PC-3 (cell line): ENCODE measurements around the gene GRK6. TPM values are rescaled to one million over a fixed set of nuclear protein-coding genes. Genes with fewer than 3 reads are reported as not detected.

Experiments
- ATAC-seq: fragments of 200-7000 bp; cut with Tn5 transposase; 2 replicates; pipeline ENCODE4 v1.9.1; 2020; ENCODE audit warnings: mild to moderate bottlenecking, moderate library complexity
- BruUV-seq: library from RNA; stranded (reverse); fragments of 400-500 nt; replicated peaks from 2 replicates; lab custom pipeline; 2021; lab: Mats Ljungman, UMichigan
- CTCF ChIA-PET: fragments of 300-600 bp; sonication (Branson Sonifier 250); formaldehyde crosslinking; loops from one replicate; lab custom pipeline; 2022; ENCODE audit warnings: antibody characterized with exemption; lab: Charles Lee
- POLR2A ChIA-PET: fragments of 300-600 bp; sonication (Branson Sonifier 250); formaldehyde crosslinking; loops from one replicate; lab custom pipeline; 2022; ENCODE audit warnings: antibody characterized with exemption; ENCODE audit not compliant: unreplicated experiment; lab: Charles Lee
- DNase-seq: peaks from one replicate; pipeline ENCODE4 v3.0.0-alpha.2; 2015
- H2AFZ ChIP-seq: fragments of 300-600 bp; sonication (generic); 2 replicates; pipeline ENCODE4 v1.6.0; 2016; ENCODE audit warnings: antibody characterized with exemption, low read length
- H3F3A ChIP-seq: fragments of 300-600 bp; sonication (generic); one replicate; pipeline ENCODE4 v1.6.0; 2017; ENCODE audit warnings: antibody characterized with exemption, low read length, control low read depth, mild to moderate bottlenecking; ENCODE audit not compliant: unreplicated experiment
- H3K27ac ChIP-seq: fragments of 300-600 bp; sonication (generic); 2 replicates; pipeline ENCODE4 v1.5.1; 2016; ENCODE audit warnings: mild to moderate bottlenecking, low read length
- H3K27me3 ChIP-seq: fragments of 300-600 bp; sonication (generic); 2 replicates; pipeline ENCODE4 v1.6.1; 2016; ENCODE audit warnings: low read length, mixed read lengths
- H3K36me3 ChIP-seq: fragments of 300-600 bp; sonication (generic); 2 replicates; pipeline ENCODE4 v1.6.1; 2016; ENCODE audit warnings: low read depth, mixed run types, low read length, mixed read lengths
- H3K4me1 ChIP-seq: fragments of 300-600 bp; sonication (generic); 2 replicates; pipeline ENCODE4 v1.5.1; 2016; ENCODE audit warnings: low read length; ENCODE audit not compliant: insufficient read depth
- H3K4me2 ChIP-seq: fragments of 300-600 bp; sonication (generic); 2 replicates; pipeline ENCODE4 v1.6.0; 2016; ENCODE audit warnings: low read length
- H3K4me3 ChIP-seq: fragments of 300-600 bp; sonication (generic); 2 replicates; pipeline ENCODE4 v1.5.1; 2016; ENCODE audit warnings: mild to moderate bottlenecking, low read length, mixed read lengths
- H3K79me2 ChIP-seq: fragments of 300-600 bp; sonication (generic); 2 replicates; pipeline ENCODE4 v1.6.1; 2017; ENCODE audit warnings: low read length, mixed read lengths
- H3K9ac ChIP-seq: fragments of 300-600 bp; sonication (generic); 2 replicates; pipeline ENCODE4 v1.6.0; 2016; ENCODE audit warnings: mild to moderate bottlenecking, low read length
- H3K9me2 ChIP-seq: fragments of 300-600 bp; sonication (generic); replicated peaks from 2 replicates; pipeline ENCODE4 v1.6.1; 2016; ENCODE audit warnings: mixed run types, low read length, mixed read lengths
- H3K9me3 ChIP-seq: fragments of 300-600 bp; sonication (generic); 2 replicates; pipeline ENCODE4 v1.6.1; 2016; ENCODE audit warnings: low read length, mixed read lengths
- H4K20me1 ChIP-seq: fragments of 300-600 bp; sonication (generic); 2 replicates; pipeline ENCODE4 v1.6.1; 2016; ENCODE audit warnings: low read length, mixed read lengths
- CTCF ChIP-seq: fragments of 300-600 bp; sonication (generic); conservative IDR thresholded peaks from 2 replicates; pipeline ENCODE4 v1.5.1; 2017; ENCODE audit warnings: antibody characterized with exemption, low read depth, mild to moderate bottlenecking, low read length
- EZH2 ChIP-seq: fragments of 300-600 bp; sonication (generic); IDR thresholded peaks from one replicate; pipeline ENCODE4 v1.6.1; 2017; ENCODE audit warnings: antibody characterized with exemption, mild to moderate bottlenecking, low read length; ENCODE audit not compliant: unreplicated experiment
- EZH2phosphoT487 ChIP-seq: fragments of 300-600 bp; sonication (generic); IDR thresholded peaks from 2 replicates; pipeline ENCODE4 v1.6.1; 2018; ENCODE audit warnings: mild to moderate bottlenecking, antibody characterized with exemption, low read length, borderline replicate concordance
- intact Hi-C: fragments of 100-400 bp; cut with micrococcal nuclease; formaldehyde crosslinking; loops from 2 replicates; pipeline ENCODE4 v1.9.0; 2023
- total RNA-seq: library from RNA; depleted of rRNA; stranded (reverse); fragments of >200 nt; gene quantifications from 2 replicates; pipeline ENCODE4 v1.2.3, GENCODE V29; 2014

The GRK6 gene
- total RNA-seq, 1 experiment from 2014 or later: 69.9 TPM

GRCh38 chr5:177435847-177436536 is 9.5 kb downstream of the GRK6 start:
- H3K27me3 ChIP-seq: no peaks in the 10 kb centered on the region
- no peak overlapping the region for H3K4me2 ChIP-seq
- DNase-seq: no peak
- H4K20me1 ChIP-seq: no peaks in the 10 kb centered on the region
- intact Hi-C loops: no loop called here
- H3K4me3 ChIP-seq: no peak overlapping the region
- no peak for ATAC-seq
- H3K36me3 ChIP-seq: peaks cover 22% of the 10 kb centered on the region
- no TSS peak for BruUV-seq
- H2AFZ ChIP-seq: no peak overlapping the region
- no peaks in the 10 kb centered on the region for H3K9me3 ChIP-seq
- no peak for TF ChIP-seq CTCF
- TF ChIP-seq EZH2phosphoT487: no peak
- TF ChIP-seq EZH2: no peak
- POLR2A ChIA-PET: no interaction called here
- H3F3A ChIP-seq: peaks cover 4% of the 10 kb centered on the region
- no peaks in the 10 kb centered on the region for H3K9me2 ChIP-seq
- H3K79me2 ChIP-seq: no peaks in the 10 kb centered on the region
- no peak overlapping the region for H3K9ac ChIP-seq
- H3K4me1 ChIP-seq: no peaks in the 10 kb centered on the region
- no peak overlapping the region for H3K27ac ChIP-seq
- CTCF ChIA-PET: no interaction called here

GRCh38 chr5:177437623-177438022 is 11.1 kb downstream of the GRK6 start:
- no TSS peak for BruUV-seq
- Histone ChIP-seq H3K79me2 (no peaks in the 10 kb centered on the region), H3K4me1 (no peaks in the 10 kb centered on the region), H3K27ac (no peak overlapping the region), H2AFZ (no peak overlapping the region), H3K9ac (no peak overlapping the region), H3K4me3 (no peak overlapping the region), H3K9me2 (no peaks in the 10 kb centered on the region), H3K4me2 (no peak overlapping the region), H3F3A (peaks cover 4% of the 10 kb centered on the region), H3K27me3 (no peaks in the 10 kb centered on the region), H3K9me3 (no peaks in the 10 kb centered on the region), H4K20me1 (no peaks in the 10 kb centered on the region), H3K36me3 (peaks cover 28% of the 10 kb centered on the region)
- ATAC-seq: no peak
- TF ChIP-seq EZH2 (no peak), CTCF (no peak), EZH2phosphoT487 (no peak)
- intact Hi-C loops: no loop called here
- POLR2A ChIA-PET: no interaction called here
- CTCF ChIA-PET: no interaction called here
- no peak for DNase-seq

DNA sequence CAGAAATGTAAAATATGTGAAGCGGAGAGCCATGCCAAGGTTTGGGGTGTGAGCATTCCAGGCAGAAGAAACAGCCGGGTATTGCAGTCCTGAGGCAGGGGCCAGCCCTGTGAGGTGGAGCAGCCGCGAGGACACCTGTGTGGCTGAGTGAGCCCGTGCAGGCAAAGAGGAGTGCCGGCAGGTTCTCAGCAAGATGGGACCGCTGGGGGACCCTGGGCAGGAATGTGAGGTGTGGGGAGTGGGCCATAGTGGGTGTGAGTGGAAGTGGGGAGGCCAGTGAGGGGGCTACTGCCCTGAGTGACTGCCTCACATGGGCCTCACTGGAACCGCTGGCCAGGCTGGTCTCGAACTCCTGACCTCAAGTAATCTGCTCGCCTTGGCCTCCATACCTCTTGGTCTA is 12.0 kb downstream of the GRK6 start:
- H2AFZ ChIP-seq: no peak overlapping the region
- ATAC-seq: no peak
- no peaks in the 10 kb centered on the region for H3K27me3 ChIP-seq
- H3K4me2 ChIP-seq: no peak overlapping the region
- H4K20me1 ChIP-seq: no peaks in the 10 kb centered on the region
- no peaks in the 10 kb centered on the region for H3K4me1 ChIP-seq
- intact Hi-C loops: no loop called here
- DNase-seq: no peak
- no peaks in the 10 kb centered on the region for H3K79me2 ChIP-seq
- H3K9ac ChIP-seq: no peak overlapping the region
- H3K9me3 ChIP-seq: no peaks in the 10 kb centered on the region
- TF ChIP-seq EZH2phosphoT487 (no peak), EZH2 (no peak), CTCF (no peak)
- H3K9me2 ChIP-seq: no peaks in the 10 kb centered on the region
- no peak overlapping the region for H3K27ac ChIP-seq
- CTCF ChIA-PET: no interaction called here
- no TSS peak for BruUV-seq
- H3F3A ChIP-seq: peaks cover 4% of the 10 kb centered on the region
- H3K4me3 ChIP-seq: no peak overlapping the region
- POLR2A ChIA-PET: no interaction called here
- peaks cover 26% of the 10 kb centered on the region for H3K36me3 ChIP-seq
